GM12801 (cell line): ENCODE data around the gene GRPEL1.

Experiments
- CTCF ChIP-seq: IDR thresholded peaks from one replicate; pipeline ENCODE4 v1.5.1; 2011; ENCODE audit warnings: control low read depth; ENCODE audit not compliant: insufficient read length; ENCODE audit errors: extremely low read depth

The GRPEL1 gene

GRCh38 chr4:7108660-7109059 is 40.8 kb upstream of the GRPEL1 start:
- TF ChIP-seq CTCF: no peak

GRCh38 chr4:7108046-7108625 is 40.3 kb upstream of the GRPEL1 start:
- TF ChIP-seq CTCF: no peak

GRCh38 chr4:7107166-7107905 is 39.5 kb upstream of the GRPEL1 start:
- no peak for TF ChIP-seq CTCF

- no peak for TF ChIP-seq CTCF
Measured at GRCh38 chr4:7105276-7105675, 37.4 kb upstream of the GRPEL1 start.

GRCh38 chr4:7104366-7105031 is 36.6 kb upstream of the GRPEL1 start:
- no peak for TF ChIP-seq CTCF

GRCh38 chr4:7103607-7104365 is 35.9 kb upstream of the GRPEL1 start:
- no peak for TF ChIP-seq CTCF

GRCh38 chr4:7103031-7103606 is 35.3 kb upstream of the GRPEL1 start:
- no peak for TF ChIP-seq CTCF
